SK-N-MC (cell line): Measurements from ENCODE around the gene BCAS4.

ENCODE experiments used
- DNase-seq: peaks from one replicate; pipeline ENCODE4 v3.0.0-alpha.2; 2011; ENCODE audit warnings: low read depth, low spot score
- H3K27ac ChIP-seq: fragments of 200-600 bp; sonication (generic); 2 replicates; pipeline ENCODE4 v1.5.1; 2016; ENCODE audit warnings: mixed run types
- H3K36me3 ChIP-seq: fragments of 200-600 bp; sonication (generic); 2 replicates; pipeline ENCODE4 v1.6.1; 2017; ENCODE audit warnings: antibody characterized with exemption, low read length, mixed read lengths; ENCODE audit not compliant: insufficient read depth
- H3K4me3 ChIP-seq: fragments of 200-600 bp; sonication (generic); 2 replicates; pipeline ENCODE4 v1.5.1; 2016
- H3K9ac ChIP-seq: fragments of 200-600 bp; sonication (generic); 2 replicates; pipeline ENCODE4 v1.8.0; 2017; ENCODE audit warnings: mixed run types, mixed read lengths; ENCODE audit not compliant: insufficient read length
- H3K9me3 ChIP-seq: fragments of 200-600 bp; sonication (generic); 2 replicates; pipeline ENCODE4 v1.6.1; 2017; ENCODE audit warnings: low read depth, mild to moderate bottlenecking, antibody characterized with exemption, low read length, moderate library complexity, mixed read lengths
- EZH2 ChIP-seq: fragments of 200-600 bp; sonication (generic); IDR thresholded peaks from one replicate; pipeline ENCODE4 v1.6.1; 2017; ENCODE audit warnings: antibody characterized with exemption
- FOXP2 ChIP-seq: optimal IDR thresholded peaks from 2 replicates; pipeline ENCODE3; 2011; ENCODE audit warnings: mild to moderate bottlenecking, moderate library complexity; ENCODE audit not compliant: insufficient read depth; ENCODE audit errors: extremely low read length, control extremely low read depth
- POLR2AphosphoS5 ChIP-seq: IDR thresholded peaks from 2 replicates; pipeline ENCODE4 v1.6.1; 2012; ENCODE audit warnings: mild to moderate bottlenecking, low read depth, low read length, borderline replicate concordance

BCAS4 gene

GRCh38 chr20:50819349-50819748 is 24.5 kb downstream of the BCAS4 start:
- no peak for DNase-seq
- TF ChIP-seq FOXP2 (no peak), EZH2 (no peak), POLR2AphosphoS5 (no peak)
- no peak overlapping the region for H3K9ac ChIP-seq
- no peak overlapping the region for H3K27ac ChIP-seq
- H3K4me3 ChIP-seq = no peak overlapping the region
- H3K9me3 ChIP-seq = no peaks in the 10 kb centered on the region
- no peaks in the 10 kb centered on the region for H3K36me3 ChIP-seq

- H3K27ac ChIP-seq = no peak overlapping the region
- H3K9me3 ChIP-seq = no peaks in the 10 kb centered on the region
- H3K36me3 ChIP-seq = no peaks in the 10 kb centered on the region
- TF ChIP-seq POLR2AphosphoS5 = no peak
- TF ChIP-seq FOXP2 = no peak
- no peak for TF ChIP-seq EZH2
- no peak for DNase-seq
- H3K9ac ChIP-seq = no peak overlapping the region
- H3K4me3 ChIP-seq = no peak overlapping the region
These were observed 25.8 kb downstream of the BCAS4 start for GRCh38 chr20:50820515-50821256.

DNA sequence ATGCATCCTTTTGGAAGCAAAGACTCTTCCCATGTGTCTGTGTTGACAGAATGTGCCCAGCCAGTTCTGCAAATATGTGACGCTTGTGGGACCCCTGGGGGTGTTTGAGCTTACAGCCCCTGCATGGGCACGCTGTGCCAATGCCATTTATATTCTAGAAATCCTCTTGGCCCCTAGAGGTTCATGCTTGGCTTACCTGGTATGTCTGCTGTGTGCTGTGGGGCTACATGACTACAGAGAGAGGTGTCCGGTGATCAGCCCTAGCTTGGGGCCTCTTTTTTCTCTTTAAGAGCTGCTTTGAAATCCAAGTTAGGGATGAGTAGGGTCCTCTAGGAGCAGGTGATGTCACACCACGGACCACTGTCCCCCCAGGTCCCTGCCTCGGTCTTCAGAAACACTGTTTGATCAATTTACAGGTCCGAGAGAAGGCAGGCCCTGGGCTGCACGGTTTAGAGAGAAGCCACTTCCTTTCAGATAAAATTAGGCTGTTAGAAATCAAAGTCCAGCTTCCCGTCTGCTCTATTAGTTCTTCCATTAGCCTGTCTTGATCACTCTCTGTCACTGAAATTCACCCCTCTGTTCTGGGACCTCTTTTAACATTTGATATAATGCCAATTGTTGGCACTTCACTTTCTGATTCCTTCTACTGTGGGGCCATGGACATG is 26.5 kb downstream of the BCAS4 start:
- H3K36me3 ChIP-seq = no peaks in the 10 kb centered on the region
- no peak overlapping the region for H3K9ac ChIP-seq
- no peaks in the 10 kb centered on the region for H3K9me3 ChIP-seq
- no peak for DNase-seq
- H3K4me3 ChIP-seq = no peak overlapping the region
- H3K27ac ChIP-seq = no peak overlapping the region
- TF ChIP-seq EZH2 = no peak
- TF ChIP-seq POLR2AphosphoS5 = no peak
- no peak for TF ChIP-seq FOXP2

- Histone ChIP-seq H3K4me3 (no peak overlapping the region), H3K27ac (no peak overlapping the region)
These were observed 27.1 kb downstream of the BCAS4 start for GRCh38 chr20:50821994-50822393.

GRCh38 chr20:50823319-50823718 is 28.5 kb downstream of the BCAS4 start:
- Histone ChIP-seq H3K36me3 (no peaks in the 10 kb centered on the region), H3K9me3 (no peaks in the 10 kb centered on the region), H3K27ac (no peak overlapping the region), H3K9ac (no peak overlapping the region), H3K4me3 (no peak overlapping the region)
- DNase-seq = no peak
- TF ChIP-seq EZH2 = no peak
- no peak for TF ChIP-seq POLR2AphosphoS5
- no peak for TF ChIP-seq FOXP2

More at GRCh38 chr20:50821994-50822393, 27.1 kb downstream of the BCAS4 start:
- no peaks in the 10 kb centered on the region for H3K36me3 ChIP-seq
- no peak overlapping the region for H3K9ac ChIP-seq
- no peaks in the 10 kb centered on the region for H3K9me3 ChIP-seq
- TF ChIP-seq EZH2 = no peak
- no peak for TF ChIP-seq FOXP2
- TF ChIP-seq POLR2AphosphoS5 = no peak
- DNase-seq = no peak

DNA sequence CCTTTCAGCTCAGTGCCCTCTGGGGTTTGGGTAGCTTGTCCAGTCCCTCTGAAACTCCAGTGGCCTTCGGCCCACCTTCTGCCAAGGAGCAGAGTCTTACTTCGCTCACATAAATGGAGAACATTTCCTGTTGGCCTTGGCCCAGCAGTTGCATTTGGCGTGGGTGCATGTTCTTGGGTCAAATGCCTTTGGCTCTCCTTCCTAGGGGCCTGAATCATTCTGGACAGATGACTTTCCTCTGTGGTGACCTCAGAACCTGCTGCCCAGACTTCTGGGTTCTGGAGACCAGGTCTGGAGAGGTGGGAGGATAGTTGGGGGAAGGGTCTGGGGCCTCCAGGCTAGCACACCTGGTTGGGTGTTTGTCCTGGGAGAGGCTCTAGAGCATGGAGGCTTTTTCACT is 29.3 kb downstream of the BCAS4 start:
- H3K9me3 ChIP-seq = no peaks in the 10 kb centered on the region
- no peak overlapping the region for H3K27ac ChIP-seq
- DNase-seq = no peak
- H3K9ac ChIP-seq = no peak overlapping the region
- TF ChIP-seq POLR2AphosphoS5 (no peak), FOXP2 (no peak), EZH2 (no peak)
- no peaks in the 10 kb centered on the region for H3K36me3 ChIP-seq
- no peak overlapping the region for H3K4me3 ChIP-seq

DNA sequence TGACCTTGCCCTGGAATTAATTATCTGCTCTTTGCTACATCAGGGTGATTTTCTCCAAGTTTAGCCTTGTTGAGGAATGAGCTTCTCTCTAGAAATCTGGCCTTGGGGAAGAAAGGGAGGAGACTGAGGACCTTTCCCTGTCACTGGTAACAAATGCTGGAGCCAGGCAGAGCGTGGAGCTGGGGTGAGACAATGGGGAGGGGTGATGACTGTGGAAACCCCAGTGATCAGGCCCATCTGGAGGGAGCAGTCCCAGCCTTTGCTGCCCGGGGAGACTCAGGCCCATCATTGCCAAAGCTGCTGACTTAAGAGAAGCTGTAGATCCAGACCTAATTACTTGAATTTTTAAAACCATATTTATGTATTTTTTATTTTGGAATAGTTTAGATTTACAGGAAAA is 31.3 kb downstream of the BCAS4 start:
- Histone ChIP-seq H3K9me3 (no peaks in the 10 kb centered on the region), H3K9ac (no peak overlapping the region), H3K36me3 (no peaks in the 10 kb centered on the region), H3K4me3 (no peak overlapping the region), H3K27ac (no peak overlapping the region)
- TF ChIP-seq EZH2 (no peak), POLR2AphosphoS5 (no peak), FOXP2 (no peak)
- DNase-seq = no peak

DNA sequence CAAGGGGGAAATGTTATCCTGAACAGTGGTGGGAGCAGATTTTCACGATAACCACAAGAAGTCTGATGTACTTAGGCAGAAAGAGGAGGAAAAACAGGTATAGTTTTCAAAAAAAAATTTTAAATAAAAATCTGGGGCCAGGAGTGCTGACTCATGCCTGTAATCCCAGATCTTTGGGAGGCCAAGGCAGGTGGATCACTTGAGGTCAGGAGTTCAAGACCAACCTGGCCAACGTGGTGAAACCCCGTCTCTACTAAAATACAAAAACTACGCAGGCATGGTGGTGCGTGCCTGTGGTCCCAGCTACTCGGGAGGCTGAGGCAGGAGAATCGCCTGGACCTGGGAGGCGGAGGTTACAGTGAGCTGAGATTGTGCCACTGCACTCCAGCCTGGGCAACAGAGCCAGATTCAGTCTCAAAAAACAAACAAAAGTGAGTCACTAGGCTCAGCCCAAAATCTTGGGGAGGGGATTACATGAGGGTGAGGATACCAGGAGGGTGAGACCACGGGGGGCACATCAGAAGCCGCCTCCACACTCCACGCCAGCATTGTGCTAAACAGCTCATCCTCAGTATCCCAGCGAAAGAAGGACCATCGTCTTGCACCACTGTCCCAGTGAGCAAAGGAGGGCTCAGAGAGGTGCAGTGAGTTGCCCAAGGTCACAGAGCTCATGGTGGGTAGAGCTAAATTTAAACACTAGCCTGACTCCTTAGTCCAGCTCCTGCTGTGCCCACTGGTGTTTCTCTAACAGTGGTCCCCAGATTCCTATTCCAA is 33.7 kb downstream of the BCAS4 start:
- H3K9ac ChIP-seq = no peak overlapping the region
- H3K9me3 ChIP-seq = no peaks in the 10 kb centered on the region
- TF ChIP-seq FOXP2 (no peak), EZH2 (no peak), POLR2AphosphoS5 (no peak)
- H3K4me3 ChIP-seq = no peak overlapping the region
- DNase-seq = no peak
- no peak overlapping the region for H3K27ac ChIP-seq
- no peaks in the 10 kb centered on the region for H3K36me3 ChIP-seq

- Histone ChIP-seq H3K4me3 (no peak overlapping the region), H3K9me3 (no peaks in the 10 kb centered on the region), H3K27ac (no peak overlapping the region), H3K9ac (no peak overlapping the region), H3K36me3 (no peaks in the 10 kb centered on the region)
- no peak for DNase-seq
- no peak for TF ChIP-seq EZH2
- no peak for TF ChIP-seq POLR2AphosphoS5
- TF ChIP-seq FOXP2 = no peak
These were observed 36.8 kb downstream of the BCAS4 start for GRCh38 chr20:50831622-50832021.
